ENCODE measurements around the gene RRAS2. TPM values are rescaled to one million over a fixed set of nuclear protein-coding genes. Genes with fewer than 3 reads are reported as not detected.

The RRAS2 gene
- total RNA-seq, 1 experiment from 2014 or later = 42.2 TPM

GRCh38 chr11:14306481-14306880 is 52.5 kb downstream of the RRAS2 start:
- TF ChIP-seq CTCF (conservative IDR thresholded peaks at IDR 0.05) (no peak), EZH2 (IDR thresholded peaks at IDR 0.05; ENCODE audit: low read depth) (no peak)
- Histone ChIP-seq H3K27me3 (ENCODE audit: insufficient read depth, low read depth) (no peaks in the 10 kb centered on the region), H3F3A (ENCODE audit: insufficient read depth, low read depth) (peaks cover 6% of the 10 kb centered on the region; the same call in 1 of the 2 replicates), H3K4me1 (replicated peaks; ENCODE audit: insufficient read depth) (no peaks in the 10 kb centered on the region), H3K9me3 (ENCODE audit: insufficient read depth, low read depth) (no peaks in the 10 kb centered on the region), H3K36me3 (ENCODE audit: low read depth) (no peaks in the 10 kb centered on the region), H4K20me1 (ENCODE audit: insufficient read depth) (no peaks in the 10 kb centered on the region; the same call in 1 of the 2 replicates), H3K9me2 (ENCODE audit: insufficient read depth) (no peaks in the 10 kb centered on the region), H3K79me2 (ENCODE audit: low read depth) (peaks cover 84% of the 10 kb centered on the region), H3K4me3 (no peak overlapping the region), H3K27ac (no peak overlapping the region), H3K4me2 (no peak overlapping the region), H2AFZ (no peak overlapping the region)
- CTCF ChIA-PET = interaction anchor here (0.6 kb wide), 1 partner anchor 22 kb away, joined by 3 read pairs; no protein-coding TSS in a partner anchor
- no peak for DNase-seq
- intact Hi-C loops (cut with micrococcal nuclease; ENCODE audit: unreplicated experiment) = no loop called here
- POLR2A ChIA-PET (ENCODE audit: unreplicated experiment) = no interaction called here
- no TSS peak for BruUV-seq (replicated peaks)

DNA sequence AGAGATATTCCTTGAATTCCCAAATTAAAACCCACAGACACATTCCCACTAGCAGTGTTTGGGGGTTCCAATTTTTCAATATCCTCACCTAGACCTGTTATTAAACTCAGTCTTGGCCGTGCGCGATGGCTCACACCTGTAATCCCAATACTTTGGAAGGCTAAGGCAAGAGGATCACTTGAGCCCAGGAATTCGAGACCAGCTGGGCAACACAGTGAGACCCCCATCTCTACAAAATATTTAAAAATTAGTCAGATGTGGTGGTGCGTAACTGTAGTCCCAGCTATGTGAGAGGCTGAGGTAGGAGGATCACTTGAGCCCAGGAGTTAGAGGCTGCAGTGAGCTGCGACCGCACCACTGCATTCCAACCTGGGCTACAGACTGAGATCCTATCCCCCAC is 53.3 kb downstream of the RRAS2 start:
- Histone ChIP-seq H3K27ac (no peak overlapping the region), H3K27me3 (ENCODE audit: insufficient read depth, low read depth) (no peaks in the 10 kb centered on the region), H3K4me3 (no peak overlapping the region), H3F3A (ENCODE audit: insufficient read depth, low read depth) (peaks cover 6% of the 10 kb centered on the region; the same call in 1 of the 2 replicates), H3K9me3 (ENCODE audit: insufficient read depth, low read depth) (no peaks in the 10 kb centered on the region), H3K36me3 (ENCODE audit: low read depth) (no peaks in the 10 kb centered on the region), H3K9me2 (ENCODE audit: insufficient read depth) (no peaks in the 10 kb centered on the region), H3K4me1 (replicated peaks; ENCODE audit: insufficient read depth) (no peaks in the 10 kb centered on the region), H4K20me1 (ENCODE audit: insufficient read depth) (peaks cover 3% of the 10 kb centered on the region; the same call in 1 of the 2 replicates), H2AFZ (no peak overlapping the region), H3K4me2 (no peak overlapping the region), H3K79me2 (ENCODE audit: low read depth) (peaks cover 90% of the 10 kb centered on the region)
- no peak for DNase-seq
- no peak for TF ChIP-seq CTCF (conservative IDR thresholded peaks at IDR 0.05)
- TF ChIP-seq EZH2 (IDR thresholded peaks at IDR 0.05; ENCODE audit: low read depth) = no peak
- POLR2A ChIA-PET (ENCODE audit: unreplicated experiment) = no interaction called here
- intact Hi-C loops (cut with micrococcal nuclease; ENCODE audit: unreplicated experiment) = no loop called here
- BruUV-seq (replicated peaks) = no TSS peak
- CTCF ChIA-PET = interaction anchor here (1.1 kb wide), 1 partner anchor 149 kb away, joined by 4 read pairs; no protein-coding TSS in a partner anchor

DNA sequence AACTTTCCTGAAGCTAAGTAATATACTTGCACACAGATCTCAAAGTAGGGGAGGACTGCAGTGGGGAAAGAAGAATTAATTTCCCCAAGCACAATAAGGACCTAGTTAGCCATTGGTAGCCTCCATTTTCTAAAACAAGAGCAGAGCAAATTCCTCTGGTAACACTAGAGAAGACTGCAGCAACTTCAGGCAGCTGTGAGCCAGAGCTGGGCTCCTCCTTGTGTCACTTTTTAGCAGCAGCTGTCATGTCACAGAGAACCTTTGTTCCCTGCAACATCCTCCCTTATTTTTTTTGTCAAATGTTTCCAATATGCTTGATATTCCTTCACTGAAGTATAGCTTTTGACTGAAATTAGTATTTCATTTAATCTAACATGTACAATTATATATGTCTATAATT is 54.4 kb downstream of the RRAS2 start:
- H4K20me1 ChIP-seq (ENCODE audit: insufficient read depth) = peaks cover 7% of the 10 kb centered on the region; the same call in 1 of the 2 replicates

More for the DNA sequence above, 54.4 kb downstream of the RRAS2 start:
- Histone ChIP-seq H3K9me2 (ENCODE audit: insufficient read depth) (no peaks in the 10 kb centered on the region), H3K79me2 (ENCODE audit: low read depth) (peaks cover 90% of the 10 kb centered on the region), H3K36me3 (ENCODE audit: low read depth) (no peaks in the 10 kb centered on the region), H3K9me3 (ENCODE audit: insufficient read depth, low read depth) (no peaks in the 10 kb centered on the region), H2AFZ (no peak overlapping the region), H3F3A (ENCODE audit: insufficient read depth, low read depth) (peaks cover 6% of the 10 kb centered on the region; the same call in 1 of the 2 replicates), H3K4me3 (no peak overlapping the region), H3K27ac (no peak overlapping the region), H3K4me2 (no peak overlapping the region), H3K4me1 (replicated peaks; ENCODE audit: insufficient read depth) (no peaks in the 10 kb centered on the region), H3K27me3 (ENCODE audit: insufficient read depth, low read depth) (no peaks in the 10 kb centered on the region)
- ChIA-PET POLR2A (ENCODE audit: unreplicated experiment) (interaction anchor here (0.6 kb wide), 1 partner anchor 13 kb away, joined by 7 read pairs; no protein-coding TSS in a partner anchor), CTCF (interaction anchor here (1.1 kb wide), 1 partner anchor 150 kb away, joined by 4 read pairs; no protein-coding TSS in a partner anchor)
- TF ChIP-seq CTCF (conservative IDR thresholded peaks at IDR 0.05) (no peak), EZH2 (IDR thresholded peaks at IDR 0.05; ENCODE audit: low read depth) (no peak)
- BruUV-seq (replicated peaks) = no TSS peak
- intact Hi-C loops (cut with micrococcal nuclease; ENCODE audit: unreplicated experiment) = loop anchor here (5.0 kb wide), 1 partner anchor 53 kb away; the partner anchor contains the start of gene RRAS2
- no peak for DNase-seq
